ENCODE results near the gene SNX5. TPM values are rescaled to one million over a fixed set of nuclear protein-coding genes. Genes with fewer than 3 reads are reported as not detected.

The SNX5 gene
- total and polyA plus RNA-seq, 2 of the 8 experiments (the other 6 are each of a cell fraction or from before 2014, with no cell fraction given), result 155 to 194 TPM

DNA sequence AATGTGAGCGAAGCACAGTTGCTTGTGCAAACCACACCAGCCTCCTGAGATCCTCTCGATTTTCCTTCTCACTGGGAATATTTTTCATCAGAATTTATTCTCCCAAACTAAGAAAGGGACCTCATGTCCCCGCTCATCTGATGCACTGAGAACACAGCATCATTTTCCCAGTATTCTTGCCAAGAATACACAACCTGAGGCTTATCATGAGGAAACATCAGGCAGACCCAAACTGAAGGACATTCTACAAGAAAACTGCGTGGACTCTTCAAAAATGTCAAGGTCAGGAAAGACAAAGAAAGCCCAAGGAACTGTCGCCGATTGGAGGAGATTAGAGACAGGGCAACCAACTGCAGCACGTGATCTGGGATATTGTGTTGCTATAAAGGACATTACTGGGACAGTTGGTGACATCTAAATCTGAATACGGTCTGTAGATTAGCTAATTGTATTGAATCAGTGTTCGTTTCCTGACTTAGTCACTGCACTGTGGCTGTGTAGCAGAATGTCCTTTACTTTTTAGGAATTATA is 72.3 kb downstream of the SNX5 start:
- H3K4ac ChIP-seq (replicated peaks; ENCODE audit: insufficient read length, low read depth, low read length), result no peak overlapping the region
- no peaks in the 10 kb centered on the region for H4K20me1 ChIP-seq (replicated peaks in 1 of 2; ENCODE audit: control insufficient read depth in 1 of 2, insufficient read depth in 2 of 2, low read length in 2 of 2)
- H3K56ac ChIP-seq (replicated peaks; ENCODE audit: insufficient read length, low read depth, low read length), result no peak overlapping the region
- ChIA-PET CTCF (ENCODE audit: partially characterized antibody) (interaction anchor here (1.0 to 3.5 kb wide), 8 partner anchors 8 to 285 kb away, joined by 3 to 16 read pairs (median 4); partner anchors contain the start of gene RRBP1), POLR2A (ENCODE audit: partially characterized antibody) (interaction anchor here (0.7 to 1.8 kb wide), 9 partner anchors 13 to 285 kb away, joined by 3 to 6 read pairs (median 3); partner anchors contain the start of gene RRBP1)
- H3K23me2 ChIP-seq (ENCODE audit: low read depth, low read length), result 0 out of 2 replicates have a peak, but pooled peaks cover 3% of the 10 kb centered on the region
- peak overlapping the region in 1 of 2 experiments; percentile 55; a peak in 2 of 4 replicates for H3K4me2 ChIP-seq (ENCODE audit: insufficient read depth in 1 of 2, low read depth in 2 of 2, low read length in 2 of 2)
- no peak overlapping the region for H3K27ac ChIP-seq (ENCODE audit: low read depth, low read length)
- H3K9me3 ChIP-seq (ENCODE audit: insufficient read depth in 2 of 2, low read depth in 1 of 2, low read length in 1 of 2), result no peaks in the 10 kb centered on the region
- no peak overlapping the region for H2BK20ac ChIP-seq (ENCODE audit: low read length)
- H4K8ac ChIP-seq (ENCODE audit: extremely low read depth, insufficient read depth, low read length), result no peak overlapping the region
- H4K91ac ChIP-seq (replicated peaks; ENCODE audit: insufficient read length, low read length), result no peak overlapping the region
- no peaks in the 10 kb centered on the region; a peak in 1 of 7 replicates for H3K27me3 ChIP-seq (replicated peaks in 1 of 4; ENCODE audit: control insufficient read depth in 3 of 4, extremely low read depth in 1 of 4, insufficient read depth in 3 of 4, low read length in 3 of 4)
- H2BK15ac ChIP-seq (ENCODE audit: low read length), result peak overlapping the region; percentile 54; the same call in 1 of the 2 replicates
- no peak overlapping the region for H2BK5ac ChIP-seq (ENCODE audit: low read depth, low read length)
- peaks cover 6 to 19% (median 11%) of the 10 kb centered on the region in 4 experiments for H3K4me1 ChIP-seq (replicated peaks in 1 of 4; ENCODE audit: control insufficient read depth in 3 of 4, insufficient read depth in 4 of 4, low read length in 3 of 4)
- 0 out of 2 replicates have a peak overlapping the region, but pooled peaks have one; percentile 94 for H2BK12ac ChIP-seq (ENCODE audit: low read depth, low read length)
- no peak for FAIRE-seq
- no peak overlapping the region for H2AK5ac ChIP-seq (ENCODE audit: low read depth, low read length)
- no peaks in the 10 kb centered on the region for H3K79me2 ChIP-seq (ENCODE audit: control insufficient read depth in 1 of 2, insufficient read depth in 2 of 2, low read length in 2 of 2)
- no peak overlapping the region for H3K4me3 ChIP-seq (ENCODE audit: extremely low read depth in 1 of 4, insufficient read depth in 2 of 4, low read depth in 3 of 4, low read length in 4 of 4)
- no peak overlapping the region for H3K14ac ChIP-seq (ENCODE audit: insufficient read length)
- H3K23ac ChIP-seq (ENCODE audit: insufficient read length), result no peak overlapping the region
- H3K9ac ChIP-seq (replicated peaks in 1 of 4; ENCODE audit: extremely low read depth in 1 of 4, low read depth in 3 of 4, low read length in 3 of 4), result no peak overlapping the region
- no peak overlapping the region for H3K18ac ChIP-seq (ENCODE audit: extremely low read depth, low read length)
- TF ChIP-seq ASH2L (IDR thresholded peaks at IDR 0.05; ENCODE audit: low read length), result no peak
- TF ChIP-seq USF2 (IDR thresholded peaks at IDR 0.05; ENCODE audit: low read length), result peak; percentile 48; the same call in 1 of the 2 replicates
- peak overlapping the region; percentile 40 for H2BK120ac ChIP-seq (replicated peaks; ENCODE audit: low read depth, low read length)
- no peaks in the 10 kb centered on the region for H3K36me3 ChIP-seq (ENCODE audit: control insufficient read depth in 2 of 4, insufficient read depth in 4 of 4, low read length in 3 of 4)
- DNase-seq (ENCODE audit: low read depth in 1 of 2, low spot score in 2 of 2), result no peak
- H3K79me1 ChIP-seq (ENCODE audit: low read depth, low read length), result no peaks in the 10 kb centered on the region
- 59% methylated on average over 9 of the region's 9 CpGs; no CpG with 5 or more reads in 1 of the 2 experiments for WGBS, 2 experiments (ENCODE audit: extremely low coverage in 1 of 2, insufficient coverage in 1 of 2, insufficient read length in 1 of 2, insufficient replicate concordance in 2 of 2, low coverage in 1 of 2, low lambda C conversion rate in 2 of 2, missing lambda C conversion rate in 1 of 2)
- peak overlapping the region; percentile 79 for H2AFZ ChIP-seq (ENCODE audit: low read length)
- H4K5ac ChIP-seq (ENCODE audit: insufficient read length, low read depth, low read length), result no peak overlapping the region
